Caco-2 (cell line): ENCODE results near the gene C3orf22. TPM values are rescaled to one million over a fixed set of nuclear protein-coding genes. Genes with fewer than 3 reads are reported as not detected.

Experiments
- BruUV-seq: library from RNA; stranded (reverse); fragments of 400-500 nt; replicated peaks from 2 replicates; lab custom pipeline; 2021; lab: Mats Ljungman, UMichigan
- CTCF ChIA-PET: fragments of 300-600 bp; sonication (Branson Sonifier 250); formaldehyde crosslinking; loops from one replicate; lab custom pipeline; 2022; ENCODE audit warnings: antibody characterized with exemption; lab: Charles Lee
- POLR2A ChIA-PET: fragments of 300-600 bp; sonication (Branson Sonifier 250); formaldehyde crosslinking; loops from one replicate; lab custom pipeline; 2022; ENCODE audit warnings: antibody characterized with exemption; lab: Charles Lee
- DNase-seq, 2 experiments: peaks; one replicate each; pipeline versions ENCODE4 v3.0.0 to v3.0.0-alpha.2; 2020 to 2022
- H3K27me3 ChIP-seq: replicated peaks from 2 replicates; pipeline ENCODE4 v1.6.0; 2011; ENCODE audit warnings: low read length; ENCODE audit not compliant: control insufficient read depth, insufficient read depth
- H3K36me3 ChIP-seq: 2 replicates; pipeline ENCODE4 v1.5.1; 2011; ENCODE audit warnings: low read length; ENCODE audit not compliant: control insufficient read depth, insufficient read depth
- H3K4me1 ChIP-seq: fragments of 250-450 bp; sonication (Bioruptor Pico); 2 replicates; pipeline ENCODE4 v1.5.1; 2020; ENCODE audit warnings: mild to moderate bottlenecking
- H3K4me3 ChIP-seq: 2 replicates; pipeline ENCODE4 v1.5.1; 2011; ENCODE audit warnings: low read depth, mild to moderate bottlenecking, control low read depth, low read length
- H3K9me3 ChIP-seq: fragments of 250-450 bp; sonication (Bioruptor Pico); 2 replicates; pipeline ENCODE4 v1.5.1; 2020; ENCODE audit warnings: mild to moderate bottlenecking, moderate library complexity
- H3K27ac Mint-ChIP-seq: one replicate; pipeline ENCODE4 v1.8.0; 2022; ENCODE audit warnings: mixed read lengths; ENCODE audit not compliant: unreplicated experiment
- H3K27me3 Mint-ChIP-seq: one replicate; pipeline ENCODE4 v1.8.0; 2022; ENCODE audit warnings: mixed read lengths; ENCODE audit not compliant: insufficient read depth, unreplicated experiment
- H3K36me3 Mint-ChIP-seq: one replicate; pipeline ENCODE4 v1.8.0; 2022; ENCODE audit warnings: mild to moderate bottlenecking, mixed read lengths; ENCODE audit not compliant: insufficient read depth, unreplicated experiment
- H3K4me1 Mint-ChIP-seq: one replicate; pipeline ENCODE4 v1.8.0; 2022; ENCODE audit warnings: low read depth, mixed read lengths; ENCODE audit not compliant: unreplicated experiment
- H3K4me3 Mint-ChIP-seq: one replicate; pipeline ENCODE4 v1.8.0; 2022; ENCODE audit warnings: mild to moderate bottlenecking, moderate library complexity, mixed read lengths; ENCODE audit not compliant: unreplicated experiment
- H3K9me3 Mint-ChIP-seq: one replicate; pipeline ENCODE4 v1.8.0; 2022; ENCODE audit warnings: mixed read lengths; ENCODE audit not compliant: unreplicated experiment
- intact Hi-C: fragments of 100-400 bp; cut with micrococcal nuclease; formaldehyde crosslinking; loops from one replicate; pipeline ENCODE4 v1.10.0; 2022; ENCODE audit not compliant: unreplicated experiment
- total RNA-seq: library from RNA; stranded (reverse); gene quantifications from 2 replicates; pipeline ENCODE4 v1.2.3, GENCODE V29; 2022
- TF ChIP-seq, protein P1 (sequence below), 2 experiments: fragments of 200-600 bp in 1 of 2; IDR thresholded peaks; 1 replicate in 1 of 2; 2 replicates in 1 of 2; pipeline versions ENCODE4 v1.5.1 to v1.8.0; 2011 to 2022; ENCODE audit warnings: antibody characterized with exemption in 1 of 2, control low read depth in 1 of 2, inconsistent platforms in 1 of 2, low read depth in 1 of 2, low read length in 1 of 2, mild to moderate bottlenecking in 1 of 2, moderate library complexity in 1 of 2; ENCODE audit not compliant: insufficient read depth in 1 of 2, severe bottlenecking in 1 of 2, unreplicated experiment in 1 of 2

Gene C3orf22
- total RNA-seq, 1 experiment from 2014 or later: not detected

DNA sequence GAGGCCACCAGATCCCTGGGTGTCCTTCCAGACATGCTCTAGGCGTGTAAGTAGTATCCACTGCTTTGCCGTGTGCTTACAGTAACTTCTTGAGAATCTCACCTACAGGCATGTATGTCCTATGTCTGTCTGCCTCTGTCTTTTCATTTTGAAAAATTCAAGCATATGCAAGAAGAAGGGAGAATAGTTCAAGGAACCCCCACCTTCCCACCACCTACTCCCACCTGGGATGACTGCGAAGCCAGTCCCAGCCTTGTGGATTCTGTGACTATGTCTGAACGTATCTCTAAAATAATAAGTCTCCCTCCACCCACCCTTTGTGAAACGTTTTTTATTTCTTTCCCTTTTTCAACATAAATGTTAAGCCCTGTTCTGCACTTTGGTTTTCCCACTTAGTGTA, 19.8 kb downstream of the C3orf22 start:
- ChIA-PET POLR2A (no interaction called here), CTCF (no interaction called here)
- H3K9me3 ChIP-seq: no peaks in the 10 kb centered on the region
- no TSS peak for BruUV-seq
- intact Hi-C loops: no loop called here
- H3K4me1 ChIP-seq: no peaks in the 10 kb centered on the region
- no peak overlapping the region for H3K4me3 ChIP-seq
- no peak for DNase-seq
- Mint-ChIP-seq H3K4me3 (no peak overlapping the region), H3K4me1 (no peaks in the 10 kb centered on the region), H3K36me3 (peaks cover 4% of the 10 kb centered on the region), H3K27ac (no peak overlapping the region), H3K9me3 (peaks cover 10% of the 10 kb centered on the region), H3K27me3 (no peaks in the 10 kb centered on the region)
- TF ChIP-seq, protein P1, sequence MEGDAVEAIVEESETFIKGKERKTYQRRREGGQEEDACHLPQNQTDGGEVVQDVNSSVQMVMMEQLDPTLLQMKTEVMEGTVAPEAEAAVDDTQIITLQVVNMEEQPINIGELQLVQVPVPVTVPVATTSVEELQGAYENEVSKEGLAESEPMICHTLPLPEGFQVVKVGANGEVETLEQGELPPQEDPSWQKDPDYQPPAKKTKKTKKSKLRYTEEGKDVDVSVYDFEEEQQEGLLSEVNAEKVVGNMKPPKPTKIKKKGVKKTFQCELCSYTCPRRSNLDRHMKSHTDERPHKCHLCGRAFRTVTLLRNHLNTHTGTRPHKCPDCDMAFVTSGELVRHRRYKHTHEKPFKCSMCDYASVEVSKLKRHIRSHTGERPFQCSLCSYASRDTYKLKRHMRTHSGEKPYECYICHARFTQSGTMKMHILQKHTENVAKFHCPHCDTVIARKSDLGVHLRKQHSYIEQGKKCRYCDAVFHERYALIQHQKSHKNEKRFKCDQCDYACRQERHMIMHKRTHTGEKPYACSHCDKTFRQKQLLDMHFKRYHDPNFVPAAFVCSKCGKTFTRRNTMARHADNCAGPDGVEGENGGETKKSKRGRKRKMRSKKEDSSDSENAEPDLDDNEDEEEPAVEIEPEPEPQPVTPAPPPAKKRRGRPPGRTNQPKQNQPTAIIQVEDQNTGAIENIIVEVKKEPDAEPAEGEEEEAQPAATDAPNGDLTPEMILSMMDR (IDR thresholded peaks at IDR 0.05; ENCODE audit: insufficient read depth in 1 of 2, low read depth in 1 of 2, low read length in 1 of 2, severe bottlenecking in 1 of 2, unreplicated experiment in 1 of 2): no peak
- no peaks in the 10 kb centered on the region for H3K27me3 ChIP-seq
- peaks cover 4% of the 10 kb centered on the region; the same call in 1 of the 2 replicates for H3K36me3 ChIP-seq

GRCh38 chr3:126538316-126538715, 20.4 kb downstream of the C3orf22 start:
- TF ChIP-seq, protein P1 (IDR thresholded peaks at IDR 0.05; ENCODE audit: insufficient read depth in 1 of 2, low read depth in 1 of 2, low read length in 1 of 2, severe bottlenecking in 1 of 2, unreplicated experiment in 1 of 2): no peak
- no TSS peak for BruUV-seq
- ChIA-PET CTCF (interaction anchor here (0.6 kb wide), 1 partner anchor 249 kb away, joined by 3 read pairs; no protein-coding TSS in a partner anchor), POLR2A (no interaction called here)
- H3K4me3 ChIP-seq: no peak overlapping the region
- H3K4me1 Mint-ChIP-seq: no peaks in the 10 kb centered on the region
- DNase-seq: peak in 1 of 2 experiments; percentile 16
- H3K36me3 Mint-ChIP-seq: peaks cover 4% of the 10 kb centered on the region
- H3K27me3 Mint-ChIP-seq: no peaks in the 10 kb centered on the region
- H3K9me3 Mint-ChIP-seq: peaks cover 10% of the 10 kb centered on the region
- intact Hi-C loops: no loop called here
- H3K36me3 ChIP-seq: peaks cover 4% of the 10 kb centered on the region; the same call in 1 of the 2 replicates
- H3K9me3 ChIP-seq: no peaks in the 10 kb centered on the region
- no peak overlapping the region for H3K4me3 Mint-ChIP-seq
- no peaks in the 10 kb centered on the region for H3K27me3 ChIP-seq
- no peak overlapping the region for H3K27ac Mint-ChIP-seq
- H3K4me1 ChIP-seq: no peaks in the 10 kb centered on the region

DNA sequence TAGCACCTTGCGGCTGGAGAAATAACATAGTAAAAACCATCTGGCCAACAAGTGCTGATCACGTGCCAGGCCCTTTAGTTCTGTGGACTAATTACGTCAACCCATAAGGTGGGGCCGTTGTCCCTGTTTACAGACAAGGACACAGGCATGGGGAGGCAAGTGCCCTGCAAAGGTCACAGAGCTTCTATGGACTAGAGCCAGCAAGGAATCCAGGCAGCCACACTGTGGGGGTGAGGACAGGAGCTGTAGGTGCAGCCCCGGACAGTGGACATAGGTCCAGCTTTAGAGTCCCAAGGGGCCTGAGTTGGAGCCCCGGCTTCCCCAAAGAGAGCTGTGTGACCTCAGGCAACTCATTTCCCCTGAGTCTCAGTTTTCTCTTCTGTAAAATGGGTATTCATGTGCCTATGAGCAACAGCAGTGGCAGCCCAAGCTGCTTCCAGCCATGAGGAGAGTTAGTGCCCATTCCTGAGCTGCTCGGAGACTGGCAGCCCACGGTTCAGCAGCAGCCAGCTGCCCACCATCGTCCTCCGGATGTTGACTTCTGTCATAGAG, 20.9 kb downstream of the C3orf22 start:
- Mint-ChIP-seq H3K27me3 (no peaks in the 10 kb centered on the region), H3K27ac (no peak overlapping the region), H3K4me3 (no peak overlapping the region), H3K4me1 (no peaks in the 10 kb centered on the region), H3K9me3 (peaks cover 10% of the 10 kb centered on the region), H3K36me3 (peaks cover 2% of the 10 kb centered on the region)
- H3K27me3 ChIP-seq: no peaks in the 10 kb centered on the region
- POLR2A ChIA-PET: no interaction called here
- H3K4me3 ChIP-seq: no peak overlapping the region
- H3K4me1 ChIP-seq: no peaks in the 10 kb centered on the region
- intact Hi-C loops: no loop called here
- no TSS peak for BruUV-seq
- H3K36me3 ChIP-seq: peaks cover 4% of the 10 kb centered on the region; the same call in 1 of the 2 replicates
- peak in 1 of 2 experiments; percentile 15 for DNase-seq
- CTCF ChIA-PET: interaction anchor here (0.6 kb wide), 1 partner anchor 248 kb away, joined by 3 read pairs; no protein-coding TSS in a partner anchor
- TF ChIP-seq, protein P1 (IDR thresholded peaks at IDR 0.05; ENCODE audit: insufficient read depth in 1 of 2, low read depth in 1 of 2, low read length in 1 of 2, severe bottlenecking in 1 of 2, unreplicated experiment in 1 of 2): no peak
- no peaks in the 10 kb centered on the region for H3K9me3 ChIP-seq
